IPS DF 19.7 (cell line): Measurements from ENCODE around the gene MAML3.

Source experiments
- DNase-seq: peaks from one replicate; pipeline ENCODE4 v3.0.0-alpha.2; 2013; ENCODE audit warnings: low read depth, low spot score

MAML3 gene

DNA sequence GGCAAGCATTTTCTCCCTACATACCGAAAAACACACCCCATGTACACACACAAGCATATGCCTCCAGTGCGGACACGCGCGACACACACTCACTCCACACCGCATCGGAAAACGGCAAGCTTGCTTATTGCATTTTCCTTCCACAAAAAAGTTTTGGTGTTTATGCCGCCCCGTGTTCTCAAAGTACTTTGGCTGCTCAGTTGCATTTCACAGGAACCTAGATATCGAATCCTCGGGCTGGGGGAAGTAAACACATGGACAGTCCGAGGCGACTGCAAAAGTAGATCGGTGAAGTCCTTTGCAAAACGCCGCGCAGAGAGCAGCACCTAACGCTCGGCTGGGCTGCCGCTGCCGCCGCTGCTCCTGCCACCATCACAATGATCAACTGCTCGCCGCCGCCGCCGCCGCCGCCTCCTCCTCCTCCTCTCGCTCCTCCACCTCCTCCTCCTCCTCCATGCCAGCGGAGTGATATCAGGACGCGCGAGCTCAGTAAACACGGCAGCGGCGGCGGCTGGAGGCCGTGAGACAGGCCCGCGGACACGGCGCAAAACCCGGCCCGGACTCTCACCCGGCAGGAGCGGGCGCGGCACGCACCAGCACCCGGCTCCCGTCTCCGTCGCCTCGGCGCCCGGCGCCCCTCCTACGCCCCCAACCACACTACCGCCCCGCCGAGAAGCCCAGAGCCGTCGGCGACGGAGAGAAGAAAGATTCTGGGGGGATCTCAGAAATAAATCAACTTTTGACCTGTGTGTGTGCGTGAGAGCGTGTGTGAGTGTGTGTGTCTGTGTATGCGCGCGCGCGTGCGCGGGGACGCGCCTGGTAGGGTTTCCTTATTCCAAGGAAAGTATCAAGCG, at the start of gene MAML3:
TSS of gene MAML3 (minus strand) at position 467 of the 854 bp plus-strand sequence. CDS start 857 bp downstream, outside the sequence.
- DNase-seq, result no peak

DNA sequence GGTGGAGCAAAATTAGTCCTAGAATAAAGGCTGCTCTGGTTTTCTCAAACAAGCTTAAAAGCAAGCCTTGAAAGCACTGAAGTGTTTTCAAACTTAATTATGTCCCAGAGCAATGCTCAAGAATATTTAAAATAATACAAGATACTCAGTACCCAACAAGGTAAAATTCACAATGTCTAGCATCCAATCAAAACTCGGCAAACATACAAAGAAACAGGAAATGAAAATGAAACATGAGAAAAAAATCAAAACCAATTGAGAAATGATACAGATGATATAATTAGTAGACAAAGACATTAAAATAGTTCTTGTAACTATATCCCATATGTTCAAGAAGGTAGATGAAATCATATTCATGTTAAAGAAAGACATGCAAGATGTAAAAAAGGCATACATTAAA, 45.0 kb upstream of the MAML3 start:
- DNase-seq, result no peak

DNA sequence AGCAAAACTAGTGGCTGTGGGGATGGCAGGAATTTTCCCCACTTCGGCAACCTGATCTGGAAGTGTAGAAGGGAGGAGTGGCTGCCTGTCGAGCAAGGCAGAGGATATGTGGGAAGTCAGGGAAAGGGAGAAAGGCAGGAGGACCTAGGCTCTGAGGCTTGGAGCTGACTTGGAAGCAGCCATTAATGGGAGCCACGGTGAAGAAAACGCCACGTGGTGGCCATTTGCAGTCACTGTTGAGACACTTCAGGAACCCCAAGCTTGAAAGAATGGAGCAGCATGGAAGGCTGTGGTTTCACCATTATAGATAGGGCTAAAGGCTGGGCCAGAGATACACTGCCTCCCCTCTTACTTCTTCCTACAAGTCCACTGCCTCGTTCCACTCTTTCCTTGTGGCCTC, 41.8 kb upstream of the MAML3 start:
- no peak for DNase-seq

DNA sequence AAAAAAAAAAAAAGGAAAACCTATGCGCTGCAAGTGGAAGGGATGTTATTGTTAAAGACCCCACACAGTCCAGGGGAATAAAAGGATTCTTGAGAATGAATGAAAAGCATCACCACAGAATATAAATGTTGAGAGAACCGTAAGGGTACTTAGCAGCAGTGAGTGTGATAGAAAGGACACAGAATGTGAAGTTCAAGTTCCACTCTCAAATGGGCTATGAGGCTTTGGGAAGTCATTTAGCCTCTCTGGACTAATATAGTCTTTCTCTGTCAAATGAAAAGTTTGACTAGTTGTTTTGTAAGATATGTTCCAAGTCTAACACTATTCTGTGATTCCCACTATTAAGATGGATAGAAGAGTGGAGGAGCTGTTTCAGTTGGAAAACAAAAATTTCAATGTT, 35.8 kb upstream of the MAML3 start:
- DNase-seq, result no peak

DNA sequence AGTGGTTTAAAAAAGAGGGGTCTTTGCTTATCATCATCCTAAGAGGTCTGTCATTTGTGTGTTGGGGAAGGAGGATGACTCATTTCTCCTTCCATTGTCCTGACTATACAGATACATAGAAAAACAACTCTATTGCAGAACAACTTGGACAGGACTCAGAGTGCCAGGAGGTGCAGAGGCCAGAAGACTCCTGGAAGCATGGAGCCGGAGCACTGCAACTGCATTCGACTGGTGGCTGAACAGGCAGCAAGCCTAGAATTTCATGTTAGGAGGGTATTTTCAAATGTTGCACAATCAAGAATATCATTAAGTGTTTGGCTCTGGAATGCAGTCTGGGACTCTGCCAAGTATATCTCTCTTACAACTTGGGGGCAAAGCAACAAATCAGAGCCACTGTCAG, 35.0 kb upstream of the MAML3 start:
- no peak for DNase-seq

DNA sequence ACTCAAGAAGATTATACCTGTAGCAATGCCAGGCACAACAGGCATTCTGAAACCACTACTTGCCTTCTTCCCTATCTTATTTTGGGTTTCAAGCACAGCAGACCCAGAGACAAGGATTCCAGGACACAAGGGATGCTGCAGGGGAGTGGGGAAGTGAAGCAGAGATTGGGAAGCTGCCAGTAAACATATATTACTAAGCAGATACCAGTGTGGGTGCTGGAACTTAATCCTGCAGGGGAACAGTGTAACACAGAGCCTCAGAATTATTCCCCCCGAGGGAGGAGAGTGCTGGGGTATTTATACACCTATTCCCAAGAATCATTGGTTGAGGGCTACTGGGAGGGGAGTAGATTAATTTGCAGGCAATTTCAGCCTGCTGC, 33.3 kb upstream of the MAML3 start:
- no peak for DNase-seq

DNA sequence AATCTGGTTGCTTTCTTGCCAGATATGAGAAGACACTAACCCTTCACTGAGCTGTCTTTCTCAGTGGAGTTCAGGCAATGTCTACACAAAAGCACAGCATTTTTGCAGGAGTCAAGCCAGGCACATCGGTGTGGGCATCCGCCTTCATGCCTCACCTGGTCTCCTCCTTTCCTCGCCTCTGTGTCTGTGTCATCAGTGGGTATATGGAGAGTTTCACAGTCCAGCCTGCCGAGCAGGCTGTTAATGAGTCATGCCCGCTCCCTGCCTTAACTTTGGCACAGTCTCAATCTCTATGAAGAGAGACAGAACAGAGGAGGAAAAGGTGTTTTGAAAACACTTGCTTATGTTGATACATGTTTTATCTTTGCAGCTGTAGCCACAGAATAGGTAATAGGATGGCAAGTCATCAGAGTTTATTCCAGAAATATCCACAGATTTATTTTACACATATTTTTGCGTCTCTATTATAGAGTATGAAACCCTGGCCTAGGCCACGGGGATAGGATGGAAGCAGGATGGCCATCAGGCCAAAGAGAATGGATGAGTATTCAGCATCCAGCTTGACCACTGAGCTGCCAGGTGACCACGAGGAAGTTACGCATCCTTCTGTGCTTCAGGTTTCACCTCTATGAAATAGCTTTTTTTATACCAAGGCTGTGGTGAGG, 32.8 kb upstream of the MAML3 start:
- DNase-seq, result no peak

DNA sequence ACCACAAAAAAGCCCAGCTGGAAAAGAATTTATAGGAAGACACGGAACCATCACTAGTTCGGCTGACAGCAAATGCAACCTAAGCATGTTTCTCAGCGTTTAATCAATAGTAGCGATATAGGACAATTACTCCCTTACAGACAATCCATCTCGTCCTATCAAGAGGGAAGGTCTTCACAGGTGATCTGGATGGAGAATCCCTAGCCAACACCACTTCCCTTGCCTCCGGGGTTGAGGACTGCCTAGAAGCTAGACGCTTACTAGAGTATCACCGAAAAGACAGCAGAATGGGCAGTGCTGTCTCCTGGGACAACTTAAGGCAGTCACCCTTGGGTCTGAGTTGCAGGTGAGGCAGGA, 32.1 kb upstream of the MAML3 start:
- DNase-seq, result no peak

DNA sequence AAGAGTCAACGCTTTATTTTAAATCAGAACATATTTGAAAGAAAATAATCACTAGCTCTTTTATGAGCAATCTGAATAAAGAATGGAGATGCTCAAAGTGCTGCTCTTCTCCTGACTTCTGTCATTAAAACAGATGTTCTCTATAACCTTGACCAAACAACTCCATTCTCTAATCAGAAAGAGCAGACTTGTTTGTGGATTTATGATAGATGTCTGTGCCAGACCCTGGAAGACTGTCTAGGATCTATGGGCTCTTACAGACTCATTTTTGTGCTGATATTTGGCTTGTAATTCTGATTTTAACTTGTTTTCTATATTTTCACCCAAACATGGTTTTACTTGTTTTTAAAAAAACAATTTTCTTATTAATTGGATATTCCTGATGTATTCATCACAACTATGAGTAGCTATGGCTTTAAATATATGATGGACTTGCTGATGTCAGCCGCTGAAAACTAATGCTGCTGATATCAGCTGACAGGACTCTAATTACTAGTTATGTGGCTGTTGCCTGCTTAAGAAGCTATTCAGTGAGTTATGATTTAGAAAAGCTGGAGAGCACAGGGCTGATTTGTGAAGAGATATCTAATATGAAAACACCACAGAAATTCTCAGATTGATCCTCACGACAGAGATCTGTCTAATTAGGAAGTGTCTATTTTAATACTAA, 31.6 kb upstream of the MAML3 start:
- no peak for DNase-seq

DNA sequence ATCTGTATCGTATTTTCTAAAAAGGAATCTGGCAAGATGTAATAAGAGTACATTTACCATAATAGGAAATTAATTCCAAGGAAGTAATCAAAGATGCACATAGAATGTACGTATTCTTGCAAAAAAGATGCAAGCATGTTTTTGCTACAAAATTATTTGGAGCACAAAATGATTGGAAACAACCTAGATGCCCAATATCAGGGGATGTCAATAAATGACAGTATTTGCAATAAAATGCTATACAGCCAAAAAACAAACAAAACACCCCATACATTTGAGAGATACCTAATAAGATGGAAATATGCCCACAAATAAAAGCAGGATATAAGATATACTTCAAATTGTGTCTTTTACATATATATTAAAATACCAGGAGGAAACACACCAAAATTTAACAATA, 29.3 kb upstream of the MAML3 start:
- DNase-seq, result no peak

DNA sequence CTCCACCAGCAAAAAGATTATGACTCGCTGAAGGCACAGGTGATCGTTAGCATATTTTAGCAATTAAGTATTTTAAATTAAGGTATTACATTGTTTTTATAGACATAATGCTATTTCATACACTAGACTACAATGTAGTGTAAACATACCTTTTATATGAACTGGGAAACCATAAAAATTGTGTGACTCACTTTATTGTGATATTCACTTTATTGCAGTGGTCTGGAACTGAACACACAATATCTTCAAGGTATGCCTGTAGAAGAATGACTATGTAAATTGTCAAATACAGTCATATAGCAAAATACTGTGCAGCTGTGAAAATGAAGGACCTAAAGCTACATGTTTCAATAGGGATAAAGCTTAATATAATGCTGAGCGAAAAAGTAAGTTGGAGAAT, 26.6 kb upstream of the MAML3 start:
- no peak for DNase-seq

DNA sequence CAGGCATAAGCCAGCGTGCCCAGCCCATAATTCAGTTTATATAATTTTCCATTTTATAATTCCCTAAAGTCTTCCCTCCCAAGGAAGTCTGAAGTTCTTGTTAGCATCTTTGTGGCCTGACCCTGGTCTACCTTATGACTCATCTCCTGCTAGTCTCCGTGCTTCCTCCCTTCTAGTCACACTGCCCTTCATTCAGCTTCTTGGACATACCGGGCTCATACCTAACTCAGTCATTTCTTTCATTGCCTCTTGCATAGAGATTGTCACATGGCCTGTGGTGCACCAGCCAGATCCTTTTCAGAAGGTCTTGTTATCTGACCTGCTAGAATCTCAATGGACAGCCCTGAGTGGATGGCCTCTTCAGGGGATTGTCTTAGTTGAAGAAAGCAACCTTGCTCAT, 22.8 kb upstream of the MAML3 start:
- DNase-seq, result no peak

DNA sequence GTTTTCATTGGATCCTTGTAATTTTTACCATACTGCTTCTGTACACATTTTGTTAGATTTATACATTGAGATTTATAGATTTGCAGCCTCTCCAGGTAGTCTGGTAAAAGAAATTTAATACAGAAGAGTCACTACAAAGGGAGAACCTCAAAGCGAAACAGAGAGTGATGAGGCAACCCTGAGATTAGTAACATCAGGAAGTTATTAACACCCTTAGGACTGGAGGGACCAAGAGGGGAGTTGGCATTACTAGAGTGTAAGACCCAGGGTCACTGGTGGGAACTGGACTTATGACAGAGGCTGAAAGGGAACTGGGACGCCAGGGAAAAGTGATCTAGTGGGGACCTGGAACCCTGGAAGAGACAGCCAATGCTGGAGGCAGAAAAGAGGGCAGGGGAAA, 20.6 kb upstream of the MAML3 start:
- no peak for DNase-seq

DNA sequence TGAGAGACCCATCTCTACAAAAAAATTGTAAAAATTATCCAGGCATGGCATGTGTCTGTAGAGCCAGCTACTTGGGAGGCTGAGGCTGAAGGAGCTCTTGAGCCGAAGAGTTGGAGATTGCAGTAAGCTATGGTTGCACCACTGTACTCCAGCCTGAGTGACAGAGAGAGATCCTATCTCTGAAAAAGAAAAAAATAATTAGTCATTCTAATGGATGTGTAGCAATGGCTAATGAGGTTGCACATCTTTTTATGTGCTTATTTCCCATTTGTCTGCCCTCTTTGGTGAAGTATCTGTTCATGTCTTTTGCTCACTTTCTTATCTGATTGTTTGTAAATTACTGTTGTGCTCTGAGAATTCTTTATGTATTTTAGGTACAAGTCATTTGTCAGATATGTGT, 19.0 kb upstream of the MAML3 start:
- no peak for DNase-seq

DNA sequence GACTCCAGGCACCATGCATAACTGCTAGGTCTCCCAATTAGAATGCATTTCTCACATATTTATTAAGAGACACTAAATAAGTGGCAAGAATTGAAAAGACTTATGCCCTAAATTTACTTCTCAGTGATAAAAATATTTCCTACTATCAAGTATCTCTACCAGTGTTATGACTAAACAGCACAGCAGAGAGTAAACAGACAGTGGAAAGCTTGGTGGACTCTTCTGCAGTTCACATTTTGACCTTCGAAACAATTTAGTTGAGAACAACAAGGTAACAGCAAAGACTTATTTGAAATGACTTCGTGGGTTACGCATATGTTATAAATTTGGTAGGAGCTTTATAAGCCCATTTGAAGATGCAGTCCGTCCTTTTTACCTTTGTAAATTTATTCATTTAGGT, 16.3 kb upstream of the MAML3 start:
- no peak for DNase-seq

DNA sequence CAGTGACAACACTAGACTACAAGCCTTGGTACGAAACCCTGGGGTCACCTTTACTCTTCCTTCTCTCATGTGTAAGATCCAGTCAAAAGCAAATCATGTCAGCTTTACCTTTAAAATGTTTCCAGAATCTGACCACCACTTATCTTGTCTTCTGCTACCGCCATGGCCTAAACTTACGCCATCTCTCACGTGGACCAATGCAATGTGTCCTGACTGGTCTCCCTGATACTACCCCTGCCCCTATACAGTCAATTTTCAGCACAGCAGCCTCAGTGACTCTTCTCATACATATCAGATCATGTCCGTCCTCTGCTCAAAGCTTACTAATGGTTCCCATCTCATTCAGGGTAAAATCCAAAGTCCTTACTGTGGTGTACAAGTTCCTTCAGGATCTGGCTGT, 15.0 kb upstream of the MAML3 start:
- DNase-seq, result no peak

DNA sequence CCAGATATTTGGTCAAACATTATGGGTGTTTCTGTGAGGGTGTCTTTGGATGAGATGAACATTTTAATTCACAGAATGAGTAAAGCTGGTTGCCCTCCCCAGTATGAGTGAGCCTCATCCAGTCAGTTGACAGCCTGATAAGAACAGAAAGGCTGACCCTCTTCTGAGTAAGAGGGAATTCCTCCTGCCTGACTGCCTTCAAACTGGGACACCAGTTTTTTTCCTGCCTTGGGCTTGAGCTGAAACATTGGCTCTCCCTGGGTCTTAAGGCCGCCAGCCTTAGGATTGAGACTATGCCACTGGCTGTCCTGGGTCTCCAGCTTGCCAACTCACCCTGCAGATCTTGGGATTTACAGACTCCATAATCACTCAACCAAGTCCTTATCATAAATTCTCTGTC, 14.5 kb upstream of the MAML3 start:
- no peak for DNase-seq

DNA sequence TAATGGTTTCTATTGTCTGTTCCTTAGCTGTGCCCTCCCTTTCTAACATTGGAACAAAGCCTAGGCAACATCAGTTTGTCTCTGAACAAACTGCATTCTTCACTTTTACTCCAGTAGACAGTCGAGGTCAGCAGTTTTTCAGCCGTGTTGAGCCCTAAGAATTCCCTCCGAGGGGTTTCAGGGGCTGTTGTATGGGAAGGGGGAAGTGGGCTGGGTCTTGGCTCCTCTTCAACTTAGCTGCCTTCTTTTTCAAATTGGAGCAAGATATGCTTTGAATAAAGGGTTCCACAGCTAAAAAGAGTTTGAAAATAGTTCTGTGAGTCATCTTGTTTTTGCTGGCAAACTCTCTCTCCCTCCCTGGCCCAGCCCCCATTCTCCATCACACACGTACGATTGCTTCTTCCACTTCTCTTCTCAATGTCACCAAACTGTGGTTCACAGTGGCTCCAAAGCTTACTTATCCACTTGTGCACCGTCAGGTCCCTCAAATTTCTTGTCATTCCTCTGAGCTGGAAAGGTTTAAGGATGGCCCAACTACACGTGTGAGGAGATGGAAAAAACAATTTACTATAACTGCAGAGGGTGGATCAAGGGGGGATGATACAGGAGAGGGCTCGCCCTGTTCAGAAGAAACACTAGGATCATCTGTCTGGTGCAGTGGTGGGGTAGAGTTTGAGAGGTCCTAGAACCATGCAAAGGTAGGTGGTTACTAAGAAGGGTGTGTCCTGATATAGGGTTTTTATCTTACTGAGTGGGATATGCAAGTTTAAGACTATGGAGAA, 9.2 kb upstream of the MAML3 start:
- no peak for DNase-seq

DNA sequence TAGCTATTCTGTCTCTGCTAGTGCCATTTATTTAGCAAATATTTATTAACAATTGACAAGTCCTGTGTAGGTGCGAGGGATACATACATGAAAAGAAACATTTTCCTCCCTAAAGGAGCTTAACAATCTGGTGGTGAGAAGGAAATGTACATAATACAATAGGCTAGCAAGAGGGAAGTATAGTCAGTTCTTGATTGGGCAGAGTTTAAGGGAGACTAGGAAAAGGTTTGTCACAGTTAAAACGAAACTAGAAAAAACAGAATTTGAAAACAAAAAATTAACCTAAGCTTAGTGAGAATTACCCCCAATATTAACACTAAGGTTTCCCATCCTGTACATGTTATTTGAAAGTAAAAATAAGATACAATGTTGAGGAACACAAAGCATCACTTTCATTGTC, 8.6 kb upstream of the MAML3 start:
- DNase-seq, result no peak

DNA sequence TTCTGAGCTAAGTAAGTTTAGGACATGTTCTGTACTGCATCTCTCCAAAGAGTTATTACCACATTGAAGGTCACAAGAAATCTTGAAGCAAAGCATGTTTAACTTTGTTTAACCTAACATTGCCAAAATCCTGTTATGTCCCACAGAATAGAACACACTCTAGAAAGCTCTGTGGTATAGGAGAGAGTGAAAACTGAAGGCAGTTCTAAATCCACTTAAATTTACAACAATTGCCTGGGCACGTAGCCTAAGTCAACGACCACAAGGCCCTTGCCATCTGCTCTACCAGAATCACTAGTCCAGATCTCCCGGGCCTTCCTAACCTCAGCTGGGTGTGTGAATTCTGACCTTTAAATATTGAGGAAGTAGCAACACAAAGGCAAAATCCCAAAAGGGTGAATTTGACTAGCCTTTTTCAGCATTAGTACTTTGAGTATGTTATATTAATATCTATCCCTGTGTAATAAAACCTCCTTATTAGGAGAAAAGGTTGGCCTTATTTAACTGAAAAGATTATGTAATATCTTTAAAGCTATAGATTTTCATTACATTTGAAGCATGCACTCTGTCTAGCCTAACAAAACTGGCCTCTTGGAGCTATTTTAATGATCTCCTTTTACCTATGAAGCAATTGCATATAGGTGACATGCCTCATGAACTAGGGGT, 4.5 kb upstream of the MAML3 start:
- DNase-seq, result no peak

DNA sequence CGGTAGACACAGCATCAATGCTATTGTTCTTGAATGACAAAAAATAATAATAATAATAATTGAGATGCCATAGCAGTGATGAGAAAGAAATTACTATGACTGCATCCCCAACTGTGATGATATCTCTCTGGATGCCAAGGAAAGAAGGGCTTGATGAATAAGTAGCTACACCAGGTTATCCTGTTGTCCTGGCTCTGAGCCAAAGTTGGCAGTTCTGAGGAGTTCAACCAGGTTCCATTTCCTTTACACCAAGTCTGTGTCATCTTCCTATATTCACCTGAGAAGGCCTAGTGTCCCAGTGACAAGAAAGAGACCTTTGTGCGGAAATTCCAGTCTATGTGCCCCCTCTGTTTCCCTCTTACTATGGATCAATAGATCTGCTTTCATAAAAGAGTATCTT, 3.4 kb upstream of the MAML3 start:
- DNase-seq, result no peak
